ENCODE results near the gene LRRN3.

The LRRN3 gene

GRCh38 chr7:111080495-111081105, 10.3 kb upstream of the LRRN3 start:
- DNase-seq = no peak

DNA sequence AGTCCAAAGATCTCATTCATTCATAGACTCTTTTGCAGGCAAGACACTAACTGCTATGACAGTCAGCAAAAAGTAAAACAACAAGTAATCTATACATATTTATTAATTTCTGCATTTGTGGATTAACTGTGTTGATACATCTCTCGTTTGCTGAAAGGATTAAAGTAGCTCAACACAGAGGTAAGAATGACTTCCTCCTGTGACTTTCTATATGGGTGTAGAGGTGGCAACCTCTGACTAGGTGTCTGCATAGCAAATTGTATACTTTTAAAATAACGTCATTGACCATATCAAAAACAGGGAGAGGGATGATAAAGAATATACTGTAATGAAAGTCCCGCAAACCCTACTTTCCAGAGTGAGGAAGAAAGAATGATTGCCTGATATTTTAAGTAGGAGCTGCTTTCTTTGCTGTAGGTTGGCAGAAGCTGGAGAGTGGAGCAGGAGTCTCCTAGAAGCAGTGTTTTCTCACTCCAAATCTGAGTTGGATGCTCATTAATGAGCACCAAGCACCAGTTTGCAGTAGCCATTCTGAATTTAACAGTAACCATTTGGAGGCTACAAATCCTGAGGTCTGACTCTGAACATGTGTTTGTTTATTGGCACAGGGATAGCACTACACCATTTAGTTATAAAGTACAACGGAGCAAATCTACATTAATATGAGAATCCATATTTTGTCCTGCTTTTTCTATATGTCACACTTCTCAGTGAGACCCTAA, 9.2 kb upstream of the LRRN3 start:
- DNase-seq = no peak

DNA sequence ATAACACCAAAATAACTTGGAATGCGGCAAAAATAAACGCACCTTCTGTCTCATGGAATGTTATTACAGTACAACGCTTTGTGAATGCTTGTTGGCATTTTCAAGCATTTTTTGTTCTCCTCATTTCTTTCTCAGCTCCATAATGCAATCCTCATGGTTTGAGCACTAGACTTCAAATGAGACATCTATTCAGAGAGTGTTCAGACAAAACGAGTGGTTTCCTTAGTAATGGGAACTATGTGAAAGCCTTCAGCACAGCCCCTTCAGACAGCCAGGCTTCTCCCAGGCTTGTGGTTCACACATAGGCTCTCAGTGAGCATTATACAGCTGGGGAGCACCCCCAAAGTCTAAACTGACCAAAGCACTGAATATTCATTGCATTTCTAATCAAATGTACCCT, 8.6 kb upstream of the LRRN3 start:
- no peak for DNase-seq

DNA sequence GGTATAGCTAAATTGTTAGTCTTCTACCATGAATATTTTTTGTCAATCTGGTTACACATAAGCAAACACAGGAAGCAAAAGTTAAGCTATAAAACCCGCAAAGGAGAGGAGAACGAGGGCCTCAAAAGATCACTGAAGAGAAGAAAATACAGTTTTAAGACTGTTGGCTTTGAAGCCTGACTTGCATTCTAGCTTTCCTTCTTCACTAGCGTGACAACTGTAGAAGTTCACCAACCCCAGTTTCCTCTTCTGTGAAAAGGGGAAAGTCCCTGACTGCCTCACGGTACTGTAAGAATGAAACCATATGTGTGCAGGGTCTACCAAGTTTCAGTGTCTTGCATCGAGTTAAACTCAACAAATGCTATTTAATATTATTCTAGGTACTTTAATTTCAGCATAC, 7.5 kb upstream of the LRRN3 start:
- DNase-seq = no peak

DNA sequence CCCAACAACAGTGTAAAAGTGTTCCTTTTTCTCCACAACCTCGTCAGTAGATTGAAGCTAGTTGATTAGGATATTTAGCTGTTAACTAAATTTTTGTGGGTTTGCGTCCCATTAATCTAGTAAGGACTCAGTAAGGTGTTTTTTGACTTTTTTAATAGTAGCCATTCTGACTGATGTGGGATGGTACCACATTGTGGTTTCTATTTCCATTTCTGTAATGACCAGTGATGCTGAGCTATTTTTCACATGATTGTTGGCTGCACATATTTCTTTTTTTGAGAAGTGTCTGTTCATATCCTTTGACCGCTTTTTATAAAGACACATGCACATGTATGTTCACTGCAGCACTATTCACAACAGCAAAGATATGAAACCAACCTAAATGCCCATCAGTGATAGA, 5.6 kb upstream of the LRRN3 start:
- no peak for DNase-seq

DNA sequence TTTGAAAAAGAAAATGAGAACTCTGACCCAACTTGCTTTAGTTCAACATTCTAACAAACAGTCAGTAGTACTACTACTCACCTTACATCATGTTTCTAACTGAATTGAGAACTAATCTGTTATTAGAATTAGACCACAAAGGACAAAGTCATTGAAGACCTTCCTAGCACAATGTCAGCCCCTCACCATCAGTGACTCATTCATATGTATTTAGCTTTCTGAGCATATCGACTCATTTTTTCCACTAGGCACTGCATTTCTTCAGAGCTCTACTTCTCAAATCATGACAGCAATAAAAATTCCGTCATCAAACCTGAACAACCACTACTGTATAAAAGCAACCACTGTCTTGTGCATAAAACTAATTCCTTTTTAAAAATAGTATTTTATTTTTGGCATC, 4.4 kb upstream of the LRRN3 start:
- no peak for DNase-seq

DNA sequence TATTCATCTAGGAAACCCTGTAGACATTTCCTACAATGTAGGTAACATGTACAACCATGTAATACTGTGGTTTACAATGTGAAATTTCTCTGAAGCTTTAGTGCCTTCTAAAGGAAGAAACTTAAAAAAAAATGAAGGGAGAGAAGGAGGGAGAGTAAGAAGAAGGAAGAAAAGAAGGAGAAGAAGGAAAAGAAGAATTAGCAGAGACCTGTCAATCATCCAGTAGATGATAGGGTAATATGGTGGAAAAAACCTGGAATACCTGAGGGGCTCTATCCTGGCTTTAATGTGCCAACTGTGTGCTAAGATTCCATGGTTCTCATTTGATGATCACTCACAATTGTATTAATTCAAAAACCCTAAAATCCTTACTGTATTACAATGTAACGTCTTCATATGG, 2.6 kb upstream of the LRRN3 start:
- DNase-seq = no peak

GRCh38 chr7:111089822-111090426, 1.0 kb upstream of the LRRN3 start:
- DNase-seq = peak in 1 of 2 experiments; percentile 48

- no peak for DNase-seq
Observed at GRCh38 chr7:111091593-111092358, 849 bp downstream of the LRRN3 start.

- DNase-seq = no peak
Observed at GRCh38 chr7:111092406-111093236, 1.7 kb downstream of the LRRN3 start.

DNA sequence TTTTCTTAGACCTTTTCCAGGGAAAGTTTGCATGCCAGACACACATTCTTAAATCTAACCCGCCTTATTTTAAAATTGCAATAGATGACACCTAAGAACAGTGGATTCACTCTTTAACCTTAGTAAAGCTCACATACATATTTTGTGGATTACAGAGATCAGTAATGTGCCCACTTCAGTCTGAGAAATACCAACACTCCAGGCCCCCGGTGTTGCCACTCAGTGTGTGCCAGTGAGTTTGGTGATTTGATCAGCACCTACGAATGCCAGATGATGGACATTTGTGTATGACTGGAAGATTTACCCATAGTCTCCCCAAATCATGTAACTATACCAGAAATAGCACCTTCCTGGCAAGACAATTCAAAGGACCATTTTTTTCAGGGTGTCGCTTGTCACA, 2.6 kb downstream of the LRRN3 start:
- no peak for DNase-seq

DNA sequence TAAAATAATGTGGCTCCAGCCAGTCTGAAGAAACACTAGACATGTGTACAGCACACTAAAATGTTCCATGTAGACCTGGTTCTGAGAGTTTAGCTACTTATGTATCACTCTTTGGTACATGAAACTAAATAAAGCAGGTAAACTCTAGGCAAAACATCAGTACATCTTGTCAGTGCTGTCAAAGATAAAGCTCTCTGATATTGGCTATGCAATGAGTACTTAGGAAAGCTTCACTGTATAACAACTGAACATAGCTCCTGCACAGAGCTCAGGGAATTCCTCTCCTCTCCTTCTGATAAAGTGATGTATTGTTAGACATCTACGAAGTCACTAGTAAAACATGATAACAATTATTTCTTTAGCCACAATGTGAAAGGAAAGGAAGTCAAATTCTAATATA, 3.5 kb downstream of the LRRN3 start:
- no peak for DNase-seq

GRCh38 chr7:111096997-111097396, 6.1 kb downstream of the LRRN3 start:
- DNase-seq = no peak

DNA sequence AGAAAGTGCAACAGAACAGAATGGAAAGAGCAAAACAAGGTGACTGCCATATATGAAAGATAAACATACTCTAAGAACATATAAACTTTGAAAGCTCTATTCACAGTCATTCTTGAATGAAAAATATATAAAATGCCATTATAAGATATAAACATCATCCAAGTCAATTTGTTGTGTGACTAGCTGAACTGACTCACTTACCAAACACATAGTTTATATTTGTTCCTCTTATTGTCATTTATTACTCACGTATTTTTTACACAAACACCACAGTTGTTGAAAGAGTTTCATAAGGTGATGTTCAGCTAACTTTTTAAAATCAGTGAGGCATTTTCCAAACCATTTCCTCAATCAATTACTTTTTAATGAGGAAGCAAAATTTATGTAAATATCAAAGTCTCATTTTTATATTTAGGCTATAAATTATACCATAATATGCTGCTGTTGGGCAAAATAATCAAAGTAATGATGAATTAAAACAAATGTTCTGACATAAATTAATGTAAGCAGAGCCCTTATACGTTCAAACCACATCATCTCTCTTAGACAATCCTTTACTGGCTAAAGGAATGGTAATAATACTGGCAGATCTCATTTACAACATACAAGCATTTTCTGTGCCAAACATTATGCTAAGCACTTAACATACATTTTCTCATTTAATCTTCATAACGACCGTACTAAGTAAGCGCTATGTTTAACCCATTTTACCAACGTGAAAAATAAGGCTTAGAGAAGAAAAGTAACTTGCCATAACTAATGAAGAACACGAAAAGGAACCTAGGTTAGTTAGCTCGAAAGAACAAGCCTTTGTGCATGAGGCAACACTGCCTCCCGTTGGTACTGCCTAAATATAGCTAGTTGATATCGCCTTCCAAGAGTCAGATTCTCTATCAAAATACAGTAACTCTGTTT, 7.3 kb downstream of the LRRN3 start:
- no peak for DNase-seq

GRCh38 chr7:111098926-111099250, 8.0 kb downstream of the LRRN3 start:
- DNase-seq = no peak

DNA sequence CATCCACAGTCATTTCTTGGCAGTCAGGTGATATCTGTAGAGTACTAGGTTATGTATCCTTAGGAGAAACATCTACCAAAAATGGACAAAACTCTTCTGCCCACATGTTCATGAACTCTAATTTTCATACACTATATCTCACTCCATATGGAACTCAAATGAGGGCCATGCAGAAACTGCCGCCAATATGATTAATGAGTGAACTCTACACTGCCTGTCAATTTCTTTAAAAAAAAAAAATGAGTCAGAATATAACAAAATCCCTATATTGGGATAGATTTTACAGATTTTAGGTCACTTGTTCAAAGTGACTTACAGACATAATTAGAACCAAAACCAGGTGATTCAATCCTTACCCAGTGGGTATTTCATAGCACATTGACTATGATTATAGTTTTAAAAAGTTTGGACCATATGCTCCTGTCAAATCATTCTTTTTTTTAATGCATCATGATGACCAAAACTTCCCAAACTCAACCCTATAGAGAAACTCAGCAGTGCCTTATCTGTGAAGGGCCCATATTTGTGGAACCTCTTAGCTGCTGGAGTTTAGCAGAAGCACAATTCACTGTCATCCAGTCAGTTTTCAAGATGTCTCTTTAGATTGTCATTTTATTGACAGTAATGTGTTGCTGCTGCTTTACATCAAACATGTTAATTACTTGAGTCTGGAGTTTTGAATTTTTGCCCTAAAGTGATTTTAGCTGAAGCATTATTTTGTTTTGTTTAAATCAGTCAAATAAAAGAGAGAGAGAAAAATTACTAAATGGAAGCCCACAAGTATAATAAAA, 11.1 kb downstream of the LRRN3 start:
- DNase-seq = no peak

DNA sequence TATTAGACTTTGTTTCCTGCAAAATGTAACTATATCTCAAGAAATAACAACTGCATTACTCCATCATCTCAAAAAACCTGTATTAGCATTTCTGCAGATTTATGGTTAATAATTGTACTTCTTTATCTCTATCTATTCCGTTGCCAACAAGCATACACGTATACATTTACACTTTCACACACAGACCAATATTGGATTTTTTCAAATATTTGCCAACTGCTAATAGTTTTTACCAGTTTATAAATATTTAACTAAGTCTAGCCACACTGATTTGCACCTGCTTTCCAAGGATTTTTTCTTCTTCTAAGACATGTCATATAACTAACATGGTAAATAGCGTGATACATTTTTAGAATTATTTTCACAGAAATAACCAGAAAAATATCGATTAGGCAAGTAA, 12.2 kb downstream of the LRRN3 start:
- DNase-seq = no peak

DNA sequence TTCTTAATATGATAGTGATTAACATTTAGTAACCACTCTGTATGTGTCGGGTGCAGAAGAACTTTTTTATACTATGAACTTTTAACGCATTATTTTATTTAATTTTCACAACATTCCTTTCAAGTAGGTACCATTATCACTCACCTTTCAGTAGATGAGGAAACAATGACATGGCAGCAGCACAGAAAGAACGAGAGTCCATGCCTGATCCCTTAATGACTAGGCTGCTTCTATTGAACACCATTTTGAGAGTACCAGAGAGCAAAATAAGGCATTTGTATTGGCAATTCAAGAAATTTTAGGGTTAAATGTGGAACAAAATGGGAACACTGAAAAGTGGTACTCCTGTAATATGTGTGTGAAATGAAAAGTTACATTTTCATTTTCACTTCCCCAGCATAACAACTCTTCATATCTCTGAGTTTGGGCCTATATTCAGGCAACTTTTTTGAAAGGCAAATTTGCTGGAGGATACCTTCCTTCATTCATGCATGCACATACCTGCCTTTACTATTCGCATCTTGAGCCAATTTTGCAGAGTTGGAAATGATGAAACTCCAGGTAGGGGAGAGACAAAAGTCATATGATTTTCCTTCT, 12.8 kb downstream of the LRRN3 start:
- no peak for DNase-seq

DNA sequence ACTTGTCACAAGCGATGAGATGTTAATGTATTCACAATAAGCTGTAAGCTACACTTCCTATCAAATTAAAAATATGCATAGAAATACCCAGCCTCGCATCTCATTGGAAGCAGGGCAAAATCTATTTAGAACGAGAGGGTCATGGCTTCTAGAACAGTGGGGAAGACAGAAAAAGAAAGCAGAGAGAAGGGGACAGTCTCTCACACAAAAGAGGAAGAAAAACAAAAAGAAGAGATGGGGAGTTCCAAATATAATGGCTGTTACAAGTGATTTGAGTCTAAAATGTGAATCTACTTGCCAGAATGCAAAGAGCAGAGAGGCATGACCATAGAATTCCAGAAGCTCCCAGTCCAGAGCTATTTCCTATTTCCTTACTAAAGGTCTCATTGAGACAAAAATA, 13.8 kb downstream of the LRRN3 start:
- no peak for DNase-seq

DNA sequence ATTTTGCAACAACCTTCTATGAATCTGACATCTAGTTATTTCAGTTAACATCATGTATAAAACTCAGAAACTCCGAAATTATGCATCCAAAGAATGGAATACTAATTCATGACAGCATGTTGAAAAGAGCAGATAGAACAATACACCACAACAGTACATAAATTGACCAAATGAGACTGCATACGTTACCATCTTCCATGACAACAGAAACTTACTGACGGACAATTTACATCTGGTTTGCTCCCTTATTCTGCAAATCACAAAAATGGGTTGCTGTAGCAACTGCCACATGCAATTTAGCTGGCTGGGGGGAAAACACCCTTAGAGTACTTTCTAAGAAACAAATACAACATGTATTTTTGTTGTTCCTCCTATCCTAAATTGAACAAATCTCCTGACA, 14.3 kb downstream of the LRRN3 start:
- no peak for DNase-seq

GRCh38 chr7:111107579-111107978, 16.7 kb downstream of the LRRN3 start:
- no peak for DNase-seq
